Ishikawa (cell line): ENCODE results near the gene NUCKS1.

ENCODE experiments used
- CEBPB ChIP-seq: IDR thresholded peaks from 2 replicates; pipeline ENCODE4 v1.6.1; 2012
- CREB1 ChIP-seq: IDR thresholded peaks from 2 replicates; pipeline ENCODE4 v1.6.1; 2012; ENCODE audit warnings: low read depth
- EP300 ChIP-seq: IDR thresholded peaks from 2 replicates; pipeline ENCODE4 v1.6.1; 2012; ENCODE audit warnings: borderline replicate concordance
- RAD21 ChIP-seq: IDR thresholded peaks from 2 replicates; pipeline ENCODE4 v1.6.1; 2012; ENCODE audit warnings: low read depth
- TAF1 ChIP-seq: IDR thresholded peaks from 2 replicates; pipeline ENCODE4 v1.6.1; 2012; ENCODE audit warnings: low read depth, mild to moderate bottlenecking
- YY1 ChIP-seq: IDR thresholded peaks from 2 replicates; pipeline ENCODE4 v1.6.1; 2012; ENCODE audit warnings: low read depth
- ZBTB7A ChIP-seq: IDR thresholded peaks from 2 replicates; pipeline ENCODE4 v1.6.1; 2012; ENCODE audit warnings: low read depth
- TF ChIP-seq, protein P1 (sequence below): IDR thresholded peaks from 2 replicates; pipeline ENCODE4 v1.6.1; 2012
- TF ChIP-seq, protein P2 (sequence below): IDR thresholded peaks from 2 replicates; pipeline ENCODE4 v1.6.1; 2012

DNA sequence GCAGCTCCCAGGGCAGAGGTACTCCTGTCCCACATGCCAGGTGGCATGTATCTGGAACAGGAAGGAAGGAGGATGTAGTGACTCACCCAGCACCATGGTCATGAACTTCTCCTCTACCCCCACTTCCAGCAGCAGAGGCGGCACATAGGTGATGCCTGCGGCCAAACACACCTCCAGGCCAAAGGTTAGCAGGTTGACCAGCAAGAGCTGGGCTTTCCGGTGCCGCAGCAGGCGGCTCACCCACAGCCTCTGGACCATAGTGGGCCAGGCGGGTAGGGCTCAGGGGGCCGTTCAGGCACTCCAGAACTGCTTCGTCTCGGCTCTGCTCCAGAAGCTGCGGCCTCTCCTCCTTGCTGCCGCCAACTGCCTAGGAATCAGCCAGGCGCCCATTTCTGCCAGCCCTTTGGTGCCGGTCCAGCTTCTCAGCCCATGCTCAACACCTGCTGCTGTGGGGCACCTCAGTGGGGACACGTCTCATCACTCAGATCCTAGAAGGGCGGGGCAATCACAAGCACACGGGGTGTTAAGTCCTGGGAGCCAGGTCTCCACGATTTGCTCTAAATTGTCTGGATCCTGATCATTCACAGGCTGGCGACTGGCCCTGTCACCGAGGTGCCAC lies 85.5 kb downstream of the NUCKS1 start:
- no peak for TF ChIP-seq RAD21
- TF ChIP-seq, protein P1, sequence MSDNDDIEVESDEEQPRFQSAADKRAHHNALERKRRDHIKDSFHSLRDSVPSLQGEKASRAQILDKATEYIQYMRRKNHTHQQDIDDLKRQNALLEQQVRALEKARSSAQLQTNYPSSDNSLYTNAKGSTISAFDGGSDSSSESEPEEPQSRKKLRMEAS = no peak
- no peak for TF ChIP-seq EP300
- no peak for TF ChIP-seq CREB1
- TF ChIP-seq ZBTB7A = no peak
- TF ChIP-seq, protein P2, sequence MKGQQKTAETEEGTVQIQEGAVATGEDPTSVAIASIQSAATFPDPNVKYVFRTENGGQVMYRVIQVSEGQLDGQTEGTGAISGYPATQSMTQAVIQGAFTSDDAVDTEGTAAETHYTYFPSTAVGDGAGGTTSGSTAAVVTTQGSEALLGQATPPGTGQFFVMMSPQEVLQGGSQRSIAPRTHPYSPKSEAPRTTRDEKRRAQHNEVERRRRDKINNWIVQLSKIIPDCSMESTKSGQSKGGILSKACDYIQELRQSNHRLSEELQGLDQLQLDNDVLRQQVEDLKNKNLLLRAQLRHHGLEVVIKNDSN = no peak
- TF ChIP-seq CEBPB = no peak
- no peak for TF ChIP-seq YY1
- TF ChIP-seq TAF1 = no peak
